ENCODE results near the gene PAIP2.
A peak's percentile ranks its signal among the peaks of the same experiment; 100 is the strongest.

The PAIP2 gene

GRCh38 chr5:139404484-139404840, 62.8 kb downstream of the PAIP2 start:
- no peaks in the 10 kb centered on the region for H3K9me3 ChIP-seq (ENCODE audit: low read length)
- H3K4me3 ChIP-seq (ENCODE audit: low read depth, low read length, poor library complexity, severe bottlenecking): peak overlapping the region; percentile 62
- peaks cover 38% of the 10 kb centered on the region for H3K4me1 ChIP-seq (ENCODE audit: insufficient read depth, low read length, severe bottlenecking)
- H2AFZ ChIP-seq (ENCODE audit: low read length): peak overlapping the region; percentile 8; the same call in 1 of the 2 replicates
- peak overlapping the region; percentile 55 for H3K9ac ChIP-seq (ENCODE audit: low read length)
- no peaks in the 10 kb centered on the region for H3K79me2 ChIP-seq (ENCODE audit: insufficient read depth, low read length)
- H3K36me3 ChIP-seq (ENCODE audit: insufficient read depth, low read length): no peaks in the 10 kb centered on the region
- no peaks in the 10 kb centered on the region for H3K27me3 ChIP-seq (ENCODE audit: insufficient read depth, low read length)
- TF ChIP-seq EZH2 (IDR thresholded peaks at IDR 0.05; ENCODE audit: borderline replicate concordance, low read length) (no peak), CTCF (IDR thresholded peaks at IDR 0.05; ENCODE audit: low read length) (no peak; the same call in 1 of the 2 replicates)
- H3K9me2 ChIP-seq (ENCODE audit: low read depth, low read length): no peaks in the 10 kb centered on the region
- H4K20me1 ChIP-seq (ENCODE audit: insufficient read depth, low read length): no peaks in the 10 kb centered on the region
- peak overlapping the region; percentile 84 for H3K4me2 ChIP-seq (ENCODE audit: low read length)
- H3F3A ChIP-seq (ENCODE audit: insufficient read depth, low read length): no peaks in the 10 kb centered on the region
- H3K27ac ChIP-seq (ENCODE audit: low read depth, low read length, poor library complexity, severe bottlenecking): peak overlapping the region; percentile 89

DNA sequence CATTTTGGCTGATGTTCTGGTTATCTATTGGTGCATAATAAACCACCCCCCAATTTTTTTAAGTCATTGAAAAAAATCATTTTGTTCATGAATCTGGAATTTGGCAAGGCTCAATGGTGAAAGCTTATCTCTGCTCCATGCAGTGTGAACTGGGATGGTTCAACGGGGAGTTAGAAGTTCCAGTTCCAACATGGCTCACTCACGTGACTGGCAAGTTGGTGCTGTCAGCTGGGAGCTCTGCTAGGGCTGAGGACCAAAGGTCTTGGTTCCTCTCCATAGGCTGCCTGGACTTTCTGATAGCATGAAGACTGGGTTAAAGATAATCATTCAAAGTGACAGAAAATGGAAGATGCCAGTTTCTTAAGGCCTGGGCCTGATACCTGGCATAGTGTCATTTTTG, 65.3 kb downstream of the PAIP2 start:
- H3K4me2 ChIP-seq (ENCODE audit: low read length): no peak overlapping the region; the same call in 1 of the 2 replicates
- peak overlapping the region; percentile 0; the same call in 1 of the 2 replicates for H3K9ac ChIP-seq (ENCODE audit: low read length)
- no peaks in the 10 kb centered on the region for H3K9me2 ChIP-seq (ENCODE audit: low read depth, low read length)
- peak overlapping the region; percentile 60 for H3K27ac ChIP-seq (ENCODE audit: low read depth, low read length, poor library complexity, severe bottlenecking)
- no peaks in the 10 kb centered on the region for H3K9me3 ChIP-seq (ENCODE audit: low read length)
- H2AFZ ChIP-seq (ENCODE audit: low read length): no peak overlapping the region
- no peaks in the 10 kb centered on the region for H3K36me3 ChIP-seq (ENCODE audit: insufficient read depth, low read length)
- peaks cover 38% of the 10 kb centered on the region for H3K4me1 ChIP-seq (ENCODE audit: insufficient read depth, low read length, severe bottlenecking)
- no peaks in the 10 kb centered on the region for H3K79me2 ChIP-seq (ENCODE audit: insufficient read depth, low read length)
- no peaks in the 10 kb centered on the region for H4K20me1 ChIP-seq (ENCODE audit: insufficient read depth, low read length)
- TF ChIP-seq CTCF (IDR thresholded peaks at IDR 0.05; ENCODE audit: low read length) (no peak), EZH2 (IDR thresholded peaks at IDR 0.05; ENCODE audit: borderline replicate concordance, low read length) (no peak)
- H3F3A ChIP-seq (ENCODE audit: insufficient read depth, low read length): no peaks in the 10 kb centered on the region
- H3K27me3 ChIP-seq (ENCODE audit: insufficient read depth, low read length): no peaks in the 10 kb centered on the region
- no peak overlapping the region for H3K4me3 ChIP-seq (ENCODE audit: low read depth, low read length, poor library complexity, severe bottlenecking)

GRCh38 chr5:139407517-139407916, 65.9 kb downstream of the PAIP2 start:
- Histone ChIP-seq H3K9me2 (ENCODE audit: low read depth, low read length) (no peaks in the 10 kb centered on the region), H3K4me2 (ENCODE audit: low read length) (peak overlapping the region; percentile 27; the same call in 1 of the 2 replicates), H3K79me2 (ENCODE audit: insufficient read depth, low read length) (no peaks in the 10 kb centered on the region)

More at GRCh38 chr5:139407517-139407916, 65.9 kb downstream of the PAIP2 start:
- Histone ChIP-seq H3K27ac (ENCODE audit: low read depth, low read length, poor library complexity, severe bottlenecking) (peak overlapping the region; percentile 60), H4K20me1 (ENCODE audit: insufficient read depth, low read length) (no peaks in the 10 kb centered on the region), H3F3A (ENCODE audit: insufficient read depth, low read length) (no peaks in the 10 kb centered on the region), H3K4me3 (ENCODE audit: low read depth, low read length, poor library complexity, severe bottlenecking) (no peak overlapping the region), H3K27me3 (ENCODE audit: insufficient read depth, low read length) (no peaks in the 10 kb centered on the region), H3K36me3 (ENCODE audit: insufficient read depth, low read length) (no peaks in the 10 kb centered on the region), H3K9ac (ENCODE audit: low read length) (peak overlapping the region; percentile 0; the same call in 1 of the 2 replicates), H2AFZ (ENCODE audit: low read length) (no peak overlapping the region), H3K4me1 (ENCODE audit: insufficient read depth, low read length, severe bottlenecking) (peaks cover 38% of the 10 kb centered on the region), H3K9me3 (ENCODE audit: low read length) (no peaks in the 10 kb centered on the region)
- TF ChIP-seq CTCF (IDR thresholded peaks at IDR 0.05; ENCODE audit: low read length) (no peak), EZH2 (IDR thresholded peaks at IDR 0.05; ENCODE audit: borderline replicate concordance, low read length) (no peak)
